ENCODE measurements around the gene MIB2. TPM values are rescaled to one million over a fixed set of nuclear protein-coding genes. Genes with fewer than 3 reads are reported as not detected.

Gene MIB2
- total and polyA plus RNA-seq, 2 donors (not counting 1 experiment from before 2014, with no cell fraction given), result 7.1 to 74.3 TPM

GRCh38 chr1:1625824-1626206 is 10.5 kb downstream of the MIB2 start:
- Histone ChIP-seq H3K4me3 (replicated peaks in 1 of 4; ENCODE audit: control extremely low read depth in 1 of 4, insufficient read depth in 1 of 4, low read depth in 3 of 4, low read length in 4 of 4) (no peak overlapping the region), H4K20me1 (ENCODE audit: control insufficient read depth, extremely low read depth, insufficient read depth, low read length) (no peaks in the 10 kb centered on the region), H3K4me2 (ENCODE audit: extremely low read depth, insufficient read depth, low read length) (no peak overlapping the region), H3K9ac (ENCODE audit: insufficient read depth, low read length) (no peak overlapping the region), H3K9me3 (ENCODE audit: control insufficient read depth, insufficient read depth, low read depth, low read length) (no peaks in the 10 kb centered on the region), H3K36me3 (ENCODE audit: control insufficient read depth, insufficient read depth, low read length) (peaks cover 8% of the 10 kb centered on the region), H3K27ac (ENCODE audit: insufficient read depth, low read length) (no peak overlapping the region), H2AFZ (ENCODE audit: low read length) (no peak overlapping the region), H3K79me2 (ENCODE audit: control insufficient read depth, insufficient read depth, low read length) (no peaks in the 10 kb centered on the region), H3K4me1 (ENCODE audit: control insufficient read depth, extremely low read depth, insufficient read depth, low read length) (no peaks in the 10 kb centered on the region), H3K27me3 (ENCODE audit: control insufficient read depth, insufficient read depth, low read length) (no peaks in the 10 kb centered on the region)
- no peak for DNase-seq (ENCODE audit: low read depth in 2 of 2)
- no peak for TF ChIP-seq CTCF (conservative IDR thresholded peaks at IDR 0.05 in 1 of 2, IDR thresholded peaks at IDR 0.05 in 1 of 2; ENCODE audit: low read depth in 1 of 2, low read length in 2 of 2)
- TF ChIP-seq EZH2 (IDR thresholded peaks at IDR 0.05; ENCODE audit: low read length, missing control alignments), result no peak

- no peak overlapping the region for H2AFZ ChIP-seq (ENCODE audit: low read length)
- no peak overlapping the region for H3K4me2 ChIP-seq (ENCODE audit: extremely low read depth, insufficient read depth, low read length)
- no peaks in the 10 kb centered on the region for H3K79me2 ChIP-seq (ENCODE audit: control insufficient read depth, insufficient read depth, low read length)
- H4K20me1 ChIP-seq (ENCODE audit: control insufficient read depth, extremely low read depth, insufficient read depth, low read length), result no peaks in the 10 kb centered on the region
- H3K27ac ChIP-seq (ENCODE audit: insufficient read depth, low read length), result no peak overlapping the region
- H3K4me1 ChIP-seq (ENCODE audit: control insufficient read depth, extremely low read depth, insufficient read depth, low read length), result no peaks in the 10 kb centered on the region
- no peak for DNase-seq (ENCODE audit: low read depth in 2 of 2)
- H3K4me3 ChIP-seq (replicated peaks in 1 of 4; ENCODE audit: control extremely low read depth in 1 of 4, insufficient read depth in 1 of 4, low read depth in 3 of 4, low read length in 4 of 4), result no peak overlapping the region
- no peak for TF ChIP-seq EZH2 (IDR thresholded peaks at IDR 0.05; ENCODE audit: low read length, missing control alignments)
- TF ChIP-seq CTCF (conservative IDR thresholded peaks at IDR 0.05 in 1 of 2, IDR thresholded peaks at IDR 0.05 in 1 of 2; ENCODE audit: low read depth in 1 of 2, low read length in 2 of 2), result no peak
- H3K36me3 ChIP-seq (ENCODE audit: control insufficient read depth, insufficient read depth, low read length), result peaks cover 8% of the 10 kb centered on the region
- H3K9ac ChIP-seq (ENCODE audit: insufficient read depth, low read length), result no peak overlapping the region
- no peaks in the 10 kb centered on the region for H3K9me3 ChIP-seq (ENCODE audit: control insufficient read depth, insufficient read depth, low read depth, low read length)
- peaks cover 3% of the 10 kb centered on the region for H3K27me3 ChIP-seq (ENCODE audit: control insufficient read depth, insufficient read depth, low read length)
Measured at GRCh38 chr1:1626207-1627141, 11.2 kb downstream of the MIB2 start.

- H3K27ac ChIP-seq (ENCODE audit: insufficient read depth, low read length), result no peak overlapping the region
- no peak overlapping the region for H3K4me2 ChIP-seq (ENCODE audit: extremely low read depth, insufficient read depth, low read length)
- H3K9ac ChIP-seq (ENCODE audit: insufficient read depth, low read length), result no peak overlapping the region
- DNase-seq (ENCODE audit: low read depth in 2 of 2), result no peak
- no peaks in the 10 kb centered on the region for H3K4me1 ChIP-seq (ENCODE audit: control insufficient read depth, extremely low read depth, insufficient read depth, low read length)
- H3K27me3 ChIP-seq (ENCODE audit: control insufficient read depth, insufficient read depth, low read length), result peaks cover 6% of the 10 kb centered on the region
- H4K20me1 ChIP-seq (ENCODE audit: control insufficient read depth, extremely low read depth, insufficient read depth, low read length), result no peaks in the 10 kb centered on the region
- no peaks in the 10 kb centered on the region for H3K9me3 ChIP-seq (ENCODE audit: control insufficient read depth, insufficient read depth, low read depth, low read length)
- no peak overlapping the region for H3K4me3 ChIP-seq (replicated peaks in 1 of 4; ENCODE audit: control extremely low read depth in 1 of 4, insufficient read depth in 1 of 4, low read depth in 3 of 4, low read length in 4 of 4)
- TF ChIP-seq CTCF (conservative IDR thresholded peaks at IDR 0.05 in 1 of 2, IDR thresholded peaks at IDR 0.05 in 1 of 2; ENCODE audit: low read depth in 1 of 2, low read length in 2 of 2), result no peak
- TF ChIP-seq EZH2 (IDR thresholded peaks at IDR 0.05; ENCODE audit: low read length, missing control alignments), result no peak
- H2AFZ ChIP-seq (ENCODE audit: low read length), result no peak overlapping the region
- H3K79me2 ChIP-seq (ENCODE audit: control insufficient read depth, insufficient read depth, low read length), result no peaks in the 10 kb centered on the region
- peaks cover 8% of the 10 kb centered on the region for H3K36me3 ChIP-seq (ENCODE audit: control insufficient read depth, insufficient read depth, low read length)
Measured at GRCh38 chr1:1627261-1627828, 12.0 kb downstream of the MIB2 start.
